ENCODE results near the gene ADAM22.

ADAM22 gene

DNA sequence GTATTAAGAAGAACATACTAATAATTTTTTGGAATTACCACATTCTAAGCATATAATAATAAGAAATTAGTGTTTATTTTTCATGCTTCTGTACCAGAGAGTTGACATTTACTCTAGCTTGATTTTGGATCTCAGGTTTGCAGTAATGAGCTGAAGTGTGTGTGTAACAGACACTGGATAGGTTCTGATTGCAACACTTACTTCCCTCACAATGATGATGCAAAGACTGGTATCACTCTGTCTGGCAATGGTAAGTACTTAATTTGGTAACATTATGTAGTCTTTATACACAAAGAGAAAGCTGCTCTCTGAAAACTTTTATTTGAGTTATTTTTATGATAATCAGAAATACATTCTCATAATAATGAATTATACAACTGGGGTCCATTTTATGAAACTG lies 231.6 kb downstream of the ADAM22 start:
- H3K4me3 Mint-ChIP-seq = no peak overlapping the region
- DNase-seq = no peak
- no peaks in the 10 kb centered on the region for H3K36me3 Mint-ChIP-seq (ENCODE audit: low read depth)
- H3K27ac Mint-ChIP-seq = no peak overlapping the region
- no peaks in the 10 kb centered on the region for H3K4me1 Mint-ChIP-seq (ENCODE audit: low read depth)
- no peaks in the 10 kb centered on the region for H3K27me3 Mint-ChIP-seq
- peaks cover 3% of the 10 kb centered on the region for H3K9me3 Mint-ChIP-seq

DNA sequence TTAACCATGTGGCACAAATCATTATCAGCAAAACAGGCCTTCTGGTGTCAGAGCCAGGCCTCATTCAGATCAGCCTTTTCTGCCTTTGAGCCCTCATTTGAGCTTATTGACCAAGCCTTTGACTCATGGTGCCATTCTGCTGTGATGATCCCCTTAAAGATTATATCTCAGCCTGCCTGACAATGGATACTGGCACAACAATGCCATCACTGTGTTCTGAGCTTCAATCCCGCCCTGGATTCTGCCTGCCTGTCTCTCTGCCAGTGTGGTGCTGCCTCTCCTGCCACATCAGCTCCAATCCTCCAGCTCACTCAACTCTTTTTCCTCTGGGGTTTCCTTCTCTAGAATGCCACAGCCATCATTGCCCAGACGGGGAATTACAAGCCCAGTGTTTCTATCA lies 233.2 kb downstream of the ADAM22 start:
- no peak overlapping the region for H3K4me3 Mint-ChIP-seq
- no peaks in the 10 kb centered on the region for H3K4me1 Mint-ChIP-seq (ENCODE audit: low read depth)
- H3K9me3 Mint-ChIP-seq = no peaks in the 10 kb centered on the region
- H3K27me3 Mint-ChIP-seq = no peaks in the 10 kb centered on the region
- H3K36me3 Mint-ChIP-seq (ENCODE audit: low read depth) = no peaks in the 10 kb centered on the region
- DNase-seq = no peak
- no peak overlapping the region for H3K27ac Mint-ChIP-seq

DNA sequence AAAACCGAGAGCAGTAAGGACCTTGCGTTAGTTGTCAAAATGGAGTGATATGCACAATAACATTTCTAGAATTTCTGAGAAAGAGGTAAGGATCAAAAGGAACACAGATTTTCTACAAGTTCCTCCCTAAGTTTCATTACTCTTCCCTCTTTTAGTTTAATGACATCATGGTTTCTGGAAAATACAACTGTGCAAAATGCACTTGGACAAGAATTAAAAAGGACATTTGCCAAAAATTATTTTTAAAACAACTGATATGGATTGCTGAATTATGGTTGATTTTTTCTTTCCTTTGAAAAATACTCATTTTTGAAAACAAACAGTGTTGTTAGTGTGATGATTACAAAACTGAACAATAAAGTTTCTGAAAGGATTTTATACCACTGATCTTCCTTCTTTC lies 233.7 kb downstream of the ADAM22 start:
- Mint-ChIP-seq H3K27ac (no peak overlapping the region), H3K4me1 (ENCODE audit: low read depth) (no peaks in the 10 kb centered on the region), H3K9me3 (no peaks in the 10 kb centered on the region), H3K36me3 (ENCODE audit: low read depth) (no peaks in the 10 kb centered on the region), H3K4me3 (no peak overlapping the region), H3K27me3 (no peaks in the 10 kb centered on the region)
- no peak for DNase-seq

DNA sequence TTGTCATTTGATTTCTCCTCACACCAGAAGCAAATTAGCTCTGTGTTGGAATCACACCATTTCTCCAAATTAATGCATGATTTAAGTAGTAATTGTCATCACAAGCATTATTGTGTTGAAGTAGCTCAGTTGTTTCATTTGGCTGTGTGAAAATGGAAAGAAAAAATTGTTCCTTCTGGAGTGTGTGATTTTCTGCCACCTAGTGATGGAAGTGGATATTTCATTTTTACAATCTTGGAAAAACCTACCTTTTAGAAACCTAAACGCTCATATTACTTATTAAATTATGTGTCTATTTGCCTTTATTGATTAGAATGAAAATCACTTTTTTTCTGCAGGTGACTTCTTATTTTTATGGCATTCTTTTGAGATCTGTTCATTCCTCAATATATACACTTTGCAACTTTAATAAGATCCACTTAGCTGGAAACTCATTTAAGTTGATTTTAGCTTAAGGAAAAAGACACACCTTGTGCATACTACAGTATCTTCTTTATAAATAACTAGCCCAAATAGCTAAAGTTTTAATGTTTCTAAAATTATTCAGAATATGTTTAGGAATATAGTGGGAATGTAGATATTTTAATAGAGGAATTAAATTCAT lies 235.8 kb downstream of the ADAM22 start:
- H3K27ac Mint-ChIP-seq = no peak overlapping the region
- H3K9me3 Mint-ChIP-seq = no peaks in the 10 kb centered on the region
- H3K4me1 Mint-ChIP-seq (ENCODE audit: low read depth) = no peaks in the 10 kb centered on the region
- no peak overlapping the region for H3K4me3 Mint-ChIP-seq
- no peaks in the 10 kb centered on the region for H3K27me3 Mint-ChIP-seq
- no peak for DNase-seq
- H3K36me3 Mint-ChIP-seq (ENCODE audit: low read depth) = no peaks in the 10 kb centered on the region

DNA sequence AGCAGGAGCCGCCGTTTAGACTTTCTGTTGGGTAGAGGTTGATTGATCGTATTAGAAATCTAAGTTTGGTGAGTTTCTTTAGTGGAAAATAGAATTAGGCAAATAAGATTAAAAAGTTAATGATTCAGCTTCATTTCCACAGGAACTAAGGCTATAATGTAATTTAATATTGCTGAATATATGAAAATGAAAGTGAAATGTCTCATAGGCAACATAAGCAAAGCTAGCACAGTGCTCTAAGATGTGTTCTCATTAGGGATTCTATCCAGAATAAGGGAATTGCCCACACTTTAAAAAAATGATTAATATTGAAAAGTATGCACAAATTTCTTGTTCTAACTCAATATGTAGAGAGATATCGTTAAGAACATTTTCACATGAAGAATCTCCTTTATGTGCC lies 238.8 kb downstream of the ADAM22 start:
- H3K4me1 Mint-ChIP-seq (ENCODE audit: low read depth) = no peaks in the 10 kb centered on the region
- H3K36me3 Mint-ChIP-seq (ENCODE audit: low read depth) = no peaks in the 10 kb centered on the region
- no peak for DNase-seq
- no peaks in the 10 kb centered on the region for H3K9me3 Mint-ChIP-seq
- no peaks in the 10 kb centered on the region for H3K27me3 Mint-ChIP-seq
- no peak overlapping the region for H3K4me3 Mint-ChIP-seq
- no peak overlapping the region for H3K27ac Mint-ChIP-seq

DNA sequence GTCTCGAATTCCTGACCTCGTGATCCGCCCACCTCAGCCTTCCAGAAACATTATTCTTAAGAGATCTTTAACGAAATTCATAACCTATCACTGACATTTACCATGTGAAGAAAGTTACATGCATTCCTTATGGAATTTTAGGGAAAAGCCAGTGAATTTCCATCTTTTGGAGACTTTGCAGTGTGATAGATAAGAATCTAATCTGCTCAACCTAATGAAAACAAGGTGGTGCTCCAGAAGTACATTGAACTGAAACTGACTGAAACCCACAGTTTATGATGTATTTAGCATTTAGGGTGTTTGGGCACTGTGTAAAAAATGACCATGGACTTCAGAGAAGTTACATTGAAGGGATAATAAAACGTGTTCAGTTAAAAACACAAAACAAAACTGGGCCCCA lies 242.1 kb downstream of the ADAM22 start:
- Mint-ChIP-seq H3K9me3 (no peaks in the 10 kb centered on the region), H3K27ac (no peak overlapping the region), H3K4me1 (ENCODE audit: low read depth) (no peaks in the 10 kb centered on the region), H3K4me3 (no peak overlapping the region), H3K27me3 (no peaks in the 10 kb centered on the region), H3K36me3 (ENCODE audit: low read depth) (no peaks in the 10 kb centered on the region)
- DNase-seq = no peak

DNA sequence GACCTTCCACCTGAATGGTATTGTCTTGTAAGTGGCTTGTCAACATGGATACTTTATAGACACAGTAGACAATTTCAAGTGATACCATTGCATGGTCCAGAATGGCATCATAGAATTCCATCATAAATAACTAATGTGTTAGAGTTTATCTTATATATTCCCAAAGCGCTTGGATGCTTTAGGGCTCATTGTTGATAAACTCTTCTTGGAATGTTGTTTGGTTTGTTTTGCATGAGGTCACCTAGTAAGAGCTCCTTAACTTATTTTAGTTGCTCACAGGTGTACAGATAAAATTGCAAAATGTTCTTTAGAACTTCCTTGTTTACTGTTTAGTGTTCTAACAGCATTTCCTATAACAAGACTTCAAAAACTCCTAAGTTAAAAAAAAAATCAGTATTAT lies 249.0 kb downstream of the ADAM22 start:
- no peak for DNase-seq
- Mint-ChIP-seq H3K4me3 (no peak overlapping the region), H3K27ac (no peak overlapping the region), H3K9me3 (no peaks in the 10 kb centered on the region), H3K36me3 (ENCODE audit: low read depth) (no peaks in the 10 kb centered on the region), H3K27me3 (no peaks in the 10 kb centered on the region), H3K4me1 (ENCODE audit: low read depth) (peaks cover 2% of the 10 kb centered on the region)

DNA sequence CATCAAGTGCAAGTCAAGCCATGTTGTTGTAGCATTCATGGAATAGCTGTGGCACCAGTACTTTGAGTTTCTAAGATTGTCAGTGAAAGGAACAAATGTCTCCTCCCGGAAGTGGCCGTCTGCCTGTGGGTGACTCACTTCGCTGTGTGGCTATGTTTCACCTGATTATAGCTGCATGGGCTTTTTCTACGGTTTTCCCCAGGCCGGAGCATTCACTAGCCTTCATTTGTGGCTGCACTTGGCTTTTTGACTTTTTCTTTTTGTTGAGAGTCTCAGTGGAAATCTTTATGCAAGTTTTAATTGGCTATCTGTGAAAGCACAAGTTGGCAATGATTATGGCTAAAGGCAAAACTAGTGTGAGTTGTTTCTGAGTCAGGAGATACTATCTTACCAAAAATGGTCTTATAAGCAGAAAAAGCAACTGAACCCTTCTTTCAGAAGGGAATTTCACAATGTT lies 250.8 kb downstream of the ADAM22 start:
- Mint-ChIP-seq H3K27me3 (no peaks in the 10 kb centered on the region), H3K4me3 (no peak overlapping the region), H3K9me3 (no peaks in the 10 kb centered on the region), H3K27ac (no peak overlapping the region), H3K36me3 (ENCODE audit: low read depth) (no peaks in the 10 kb centered on the region), H3K4me1 (ENCODE audit: low read depth) (peaks cover 2% of the 10 kb centered on the region)
- no peak for DNase-seq

DNA sequence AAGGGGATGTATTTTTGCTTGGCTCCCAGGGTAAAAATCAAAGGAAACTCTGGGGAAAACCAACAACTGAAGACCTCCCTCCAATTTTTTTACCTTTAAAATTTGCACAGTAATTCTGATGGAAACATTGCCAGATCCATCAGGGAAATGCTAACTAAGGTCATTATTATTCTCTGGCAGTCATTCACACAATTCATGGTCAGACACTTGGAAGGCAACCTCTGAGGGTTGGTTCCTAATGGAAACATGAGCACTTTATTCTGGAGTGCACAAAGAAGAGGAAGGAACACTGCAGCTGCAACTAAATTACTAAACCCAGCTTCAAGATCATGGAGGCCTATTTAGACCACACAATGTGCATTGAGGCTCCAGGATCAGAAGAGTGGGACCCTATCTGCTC lies 251.6 kb downstream of the ADAM22 start:
- H3K4me3 Mint-ChIP-seq = no peak overlapping the region
- H3K4me1 Mint-ChIP-seq (ENCODE audit: low read depth) = peaks cover 2% of the 10 kb centered on the region
- DNase-seq = no peak
- no peaks in the 10 kb centered on the region for H3K27me3 Mint-ChIP-seq
- no peak overlapping the region for H3K27ac Mint-ChIP-seq
- no peaks in the 10 kb centered on the region for H3K36me3 Mint-ChIP-seq (ENCODE audit: low read depth)
- H3K9me3 Mint-ChIP-seq = no peaks in the 10 kb centered on the region

DNA sequence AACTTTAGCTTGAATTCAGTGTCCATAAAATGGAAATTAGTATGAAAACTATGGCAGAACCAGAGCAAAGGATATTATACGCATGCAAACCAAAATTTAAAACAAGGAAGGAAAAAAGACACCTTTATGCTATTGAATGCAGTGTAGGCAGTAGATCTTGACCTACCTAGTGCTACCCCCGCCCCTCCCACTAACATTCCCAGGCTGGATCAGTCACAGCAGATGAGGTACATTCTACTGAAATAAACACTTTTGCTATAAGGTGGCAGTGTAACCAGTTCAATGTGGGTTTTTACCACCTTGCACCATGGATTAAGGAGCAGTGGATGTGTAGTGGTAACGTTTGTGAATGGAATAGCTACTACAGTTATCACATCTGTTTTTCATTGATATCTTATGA lies 257.9 kb downstream of the ADAM22 start:
- no peak overlapping the region for H3K27ac Mint-ChIP-seq
- H3K9me3 Mint-ChIP-seq = no peaks in the 10 kb centered on the region
- H3K4me1 Mint-ChIP-seq (ENCODE audit: low read depth) = no peaks in the 10 kb centered on the region
- DNase-seq = no peak
- no peaks in the 10 kb centered on the region for H3K36me3 Mint-ChIP-seq (ENCODE audit: low read depth)
- no peak overlapping the region for H3K4me3 Mint-ChIP-seq
- no peaks in the 10 kb centered on the region for H3K27me3 Mint-ChIP-seq

DNA sequence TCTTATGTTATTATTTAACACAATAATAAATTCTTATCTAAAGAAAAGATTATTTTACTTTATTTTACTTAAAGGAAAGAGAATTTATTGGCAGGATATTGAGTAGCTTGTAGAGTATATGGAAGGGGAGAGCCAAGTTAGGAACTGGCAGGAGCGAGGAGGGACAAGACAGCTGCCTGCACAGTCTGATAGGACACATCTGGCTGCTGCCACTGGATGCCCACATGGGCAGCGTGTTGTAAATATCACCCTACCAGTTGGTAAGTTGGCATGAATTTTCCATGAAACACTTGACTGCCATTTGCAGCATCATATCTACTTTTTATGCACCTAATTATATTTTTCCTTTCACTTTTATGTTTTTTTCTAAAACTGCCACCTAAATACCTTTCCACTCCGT lies 266.2 kb downstream of the ADAM22 start:
- DNase-seq = no peak
- peaks cover 43% of the 10 kb centered on the region for H3K36me3 Mint-ChIP-seq (ENCODE audit: low read depth)
- no peaks in the 10 kb centered on the region for H3K9me3 Mint-ChIP-seq
- no peaks in the 10 kb centered on the region for H3K27me3 Mint-ChIP-seq
- H3K4me1 Mint-ChIP-seq (ENCODE audit: low read depth) = peaks cover 14% of the 10 kb centered on the region
- H3K4me3 Mint-ChIP-seq = no peak overlapping the region
- H3K27ac Mint-ChIP-seq = no peak overlapping the region

DNA sequence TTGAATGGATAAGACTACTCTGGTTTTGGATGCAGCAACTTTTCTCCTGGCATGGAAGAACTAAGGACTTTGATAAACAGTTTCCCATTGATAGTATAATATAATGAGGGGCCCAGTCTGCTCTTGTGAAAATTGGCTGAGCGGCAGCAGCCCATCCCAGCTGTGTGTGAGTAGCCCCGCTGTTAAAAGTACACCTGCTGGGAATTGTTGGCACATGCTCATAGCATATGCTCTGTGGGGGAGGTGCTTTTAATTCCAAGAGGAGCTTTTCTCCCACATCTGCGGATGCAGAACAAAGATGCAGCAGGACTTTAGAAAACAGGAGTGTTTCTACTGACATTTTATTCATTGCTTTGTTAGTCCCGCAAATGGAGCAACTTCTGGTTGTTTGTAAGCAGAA lies 266.7 kb downstream of the ADAM22 start:
- H3K36me3 Mint-ChIP-seq (ENCODE audit: low read depth) = peaks cover 48% of the 10 kb centered on the region
- H3K4me1 Mint-ChIP-seq (ENCODE audit: low read depth) = peaks cover 14% of the 10 kb centered on the region
- no peak for DNase-seq
- H3K27ac Mint-ChIP-seq = no peak overlapping the region
- no peaks in the 10 kb centered on the region for H3K9me3 Mint-ChIP-seq
- no peak overlapping the region for H3K4me3 Mint-ChIP-seq
- no peaks in the 10 kb centered on the region for H3K27me3 Mint-ChIP-seq

DNA sequence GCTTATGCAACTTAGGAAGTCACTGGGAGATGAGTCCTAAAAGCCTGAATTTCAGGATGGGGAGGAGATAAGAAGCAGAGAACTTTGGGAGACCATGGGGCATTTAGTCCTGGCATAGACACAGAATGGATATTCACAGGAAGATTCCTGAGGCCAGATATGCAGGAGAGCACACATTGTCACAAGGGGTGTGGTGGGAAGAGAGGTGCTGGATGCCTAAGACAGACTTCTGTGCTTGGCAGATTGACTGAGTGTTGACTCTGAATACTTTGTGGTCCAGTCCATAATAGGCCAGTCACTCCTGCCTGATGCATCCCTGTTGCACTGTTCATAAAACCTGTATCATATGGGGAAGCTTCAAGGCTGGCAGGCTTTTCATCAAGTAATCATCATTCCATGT lies 267.3 kb downstream of the ADAM22 start:
- Mint-ChIP-seq H3K4me3 (no peak overlapping the region), H3K27ac (peak overlapping the region; percentile 16), H3K9me3 (no peaks in the 10 kb centered on the region), H3K27me3 (no peaks in the 10 kb centered on the region), H3K4me1 (ENCODE audit: low read depth) (peaks cover 14% of the 10 kb centered on the region), H3K36me3 (ENCODE audit: low read depth) (peaks cover 54% of the 10 kb centered on the region)
- DNase-seq = no peak

DNA sequence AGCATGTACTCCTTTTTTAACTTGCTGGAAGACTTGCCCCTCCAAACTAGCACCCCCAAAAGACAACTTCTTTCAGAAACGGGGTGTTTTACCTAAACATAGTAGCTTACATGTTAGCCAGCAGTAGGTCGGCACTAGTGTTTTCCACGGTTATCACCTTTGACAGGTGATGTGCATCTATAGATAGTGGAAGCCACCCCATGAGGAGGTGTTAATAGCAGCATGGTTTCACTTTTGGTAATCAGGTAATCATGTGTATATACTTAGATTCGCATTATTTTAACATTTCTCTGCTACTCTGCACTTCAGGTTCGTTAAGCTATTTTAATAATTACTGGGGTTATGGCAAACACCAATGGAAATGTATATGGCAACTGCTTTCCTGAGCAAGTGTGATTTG lies 268.2 kb downstream of the ADAM22 start:
- peaks cover 60% of the 10 kb centered on the region for H3K36me3 Mint-ChIP-seq (ENCODE audit: low read depth)
- no peak for DNase-seq
- H3K9me3 Mint-ChIP-seq = no peaks in the 10 kb centered on the region
- H3K4me3 Mint-ChIP-seq = no peak overlapping the region
- H3K27me3 Mint-ChIP-seq = no peaks in the 10 kb centered on the region
- peaks cover 14% of the 10 kb centered on the region for H3K4me1 Mint-ChIP-seq (ENCODE audit: low read depth)
- peak overlapping the region; percentile 47 for H3K27ac Mint-ChIP-seq

DNA sequence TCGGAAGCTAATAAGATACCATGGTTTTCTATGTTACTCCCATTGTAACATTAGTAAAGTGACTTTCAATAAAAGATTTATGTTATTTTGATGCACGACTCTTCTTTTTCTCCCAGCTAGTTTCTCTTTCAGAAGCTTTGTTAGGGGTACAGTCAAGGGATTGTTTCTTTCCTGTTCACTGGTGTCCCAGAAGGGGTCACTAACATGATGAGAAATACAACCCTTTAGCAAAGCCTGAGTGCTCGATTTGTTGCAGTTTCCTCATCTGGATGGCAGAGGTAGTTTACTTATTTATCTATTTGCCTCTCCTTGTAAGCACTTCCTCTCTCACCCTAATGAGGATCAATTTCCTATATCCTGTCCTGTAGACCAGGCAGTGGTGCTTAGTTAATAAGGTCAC lies 268.7 kb downstream of the ADAM22 start:
- H3K4me1 Mint-ChIP-seq (ENCODE audit: low read depth) = peaks cover 14% of the 10 kb centered on the region
- peak overlapping the region; percentile 27 for H3K27ac Mint-ChIP-seq
- peaks cover 63% of the 10 kb centered on the region for H3K36me3 Mint-ChIP-seq (ENCODE audit: low read depth)
- H3K4me3 Mint-ChIP-seq = no peak overlapping the region
- H3K27me3 Mint-ChIP-seq = no peaks in the 10 kb centered on the region
- no peak for DNase-seq
- no peaks in the 10 kb centered on the region for H3K9me3 Mint-ChIP-seq

DNA sequence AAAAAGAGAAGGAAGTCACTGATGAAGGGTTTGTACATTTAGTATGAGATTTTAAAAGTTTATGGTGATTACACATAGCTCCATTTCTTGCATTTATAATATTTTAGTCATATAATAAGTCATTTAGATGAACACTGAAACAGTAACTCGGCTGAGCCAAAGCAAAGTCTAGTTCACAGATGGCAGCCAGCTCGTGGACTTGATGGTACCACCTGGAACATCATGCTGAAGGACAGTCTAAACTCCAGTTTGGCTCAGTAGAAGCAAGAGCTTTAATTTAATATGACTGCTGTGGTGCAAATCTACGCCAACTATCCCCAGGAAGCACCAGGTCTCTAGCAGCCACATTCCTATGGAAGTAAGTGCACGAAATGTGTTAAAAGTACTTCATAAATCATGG lies 269.4 kb downstream of the ADAM22 start:
- Mint-ChIP-seq H3K9me3 (no peaks in the 10 kb centered on the region), H3K27me3 (no peaks in the 10 kb centered on the region), H3K4me1 (ENCODE audit: low read depth) (peaks cover 14% of the 10 kb centered on the region), H3K36me3 (ENCODE audit: low read depth) (peaks cover 68% of the 10 kb centered on the region), H3K27ac (peak overlapping the region; percentile 24), H3K4me3 (no peak overlapping the region)
- DNase-seq = no peak
